OCI-LY3 (cell line): Measurements from ENCODE around the gene GATAD2B.

Experiments used
- H2AFZ ChIP-seq: fragments of 200-600, 300-600 bp; shearing (Covaris generic); 2 replicates; pipeline ENCODE4 v1.6.0; 2014; ENCODE audit warnings: antibody characterized with exemption, low read depth, low read length
- H3K27ac ChIP-seq: fragments of 200-600, 300-600 bp; sonication (generic); 2 replicates; pipeline ENCODE4 v1.5.1; 2014; ENCODE audit warnings: mild to moderate bottlenecking, low read length, moderate library complexity, mixed read lengths
- H3K27me3 ChIP-seq: fragments of 200-600, 300-600 bp; sonication (generic); 2 replicates; pipeline ENCODE4 v1.6.1; 2014; ENCODE audit warnings: low read depth, low read length, mixed read lengths
- H3K36me3 ChIP-seq: fragments of 200-600, 300-600 bp; sonication (generic); replicated peaks from 2 replicates; pipeline ENCODE3; 2014; ENCODE audit warnings: low read depth, low read length, mixed read lengths
- H3K4me1 ChIP-seq: fragments of 300-600, 200-600 bp; sonication (generic); 2 replicates; pipeline ENCODE4 v1.6.1; 2014; ENCODE audit warnings: low read length, mixed read lengths
- H3K4me2 ChIP-seq: fragments of 200-600, 300-600 bp; sonication (generic); 2 replicates; pipeline ENCODE4 v1.6.1; 2014; ENCODE audit warnings: low read length, mixed read lengths
- H3K4me3 ChIP-seq: fragments of 300-600, 200-600 bp; sonication (generic); 2 replicates; pipeline ENCODE4 v1.5.1; 2014; ENCODE audit warnings: antibody characterized with exemption, mild to moderate bottlenecking, low read length, moderate library complexity
- H3K79me2 ChIP-seq: fragments of 300-600, 200-600 bp; shearing (Covaris generic); 2 replicates; pipeline ENCODE4 v1.6.1; 2014; ENCODE audit warnings: mild to moderate bottlenecking, low read length, mixed read lengths
- H3K9ac ChIP-seq: fragments of 300-600, 200-600 bp; shearing (Covaris generic); 2 replicates; pipeline ENCODE4 v1.6.0; 2014; ENCODE audit warnings: mild to moderate bottlenecking, low read length, moderate library complexity
- H3K9me3 ChIP-seq: fragments of 200-600, 300-600 bp; shearing (Covaris generic); 2 replicates; pipeline ENCODE4 v1.6.1; 2014; ENCODE audit warnings: low read length, mixed read lengths; ENCODE audit not compliant: insufficient read depth
- H4K20me1 ChIP-seq: fragments of 200-600, 300-600 bp; sonication (generic); 2 replicates; pipeline ENCODE4 v1.6.1; 2016; ENCODE audit warnings: low read length, mixed read lengths; ENCODE audit not compliant: insufficient read depth
- CTCF ChIP-seq: fragments of 200-600, 300-600 bp; sonication (generic); IDR thresholded peaks from 2 replicates; pipeline ENCODE4 v1.5.1; 2014; ENCODE audit warnings: antibody characterized with exemption, low read length, low read depth
- EZH2phosphoT487 ChIP-seq: fragments of 200-600 bp; shearing (Covaris generic); IDR thresholded peaks from 2 replicates; pipeline ENCODE4 v1.6.1; 2018; ENCODE audit warnings: antibody characterized with exemption, mixed run types, low read depth

Gene GATAD2B

GRCh38 chr1:153777648-153778047 is 145.1 kb downstream of the GATAD2B start:
- H3K27me3 ChIP-seq: no peaks in the 10 kb centered on the region
- H3K4me1 ChIP-seq: peaks cover 9% of the 10 kb centered on the region; the same call in 1 of the 2 replicates
- H3K36me3 ChIP-seq: peaks cover 13% of the 10 kb centered on the region
- no peak overlapping the region for H3K4me3 ChIP-seq
- no peaks in the 10 kb centered on the region for H3K9me3 ChIP-seq
- no peak for TF ChIP-seq EZH2phosphoT487
- no peak for TF ChIP-seq CTCF
- no peak overlapping the region for H3K9ac ChIP-seq
- H4K20me1 ChIP-seq: no peaks in the 10 kb centered on the region
- H3K79me2 ChIP-seq: no peaks in the 10 kb centered on the region
- H3K4me2 ChIP-seq: no peak overlapping the region
- H2AFZ ChIP-seq: no peak overlapping the region
- no peak overlapping the region for H3K27ac ChIP-seq

- Histone ChIP-seq H3K9me3 (no peaks in the 10 kb centered on the region), H4K20me1 (no peaks in the 10 kb centered on the region), H3K4me2 (no peak overlapping the region), H2AFZ (no peak overlapping the region), H3K9ac (no peak overlapping the region), H3K4me3 (no peak overlapping the region), H3K27me3 (no peaks in the 10 kb centered on the region), H3K36me3 (peaks cover 20% of the 10 kb centered on the region), H3K27ac (no peak overlapping the region), H3K4me1 (peaks cover 12% of the 10 kb centered on the region; the same call in 1 of the 2 replicates), H3K79me2 (no peaks in the 10 kb centered on the region)
- TF ChIP-seq CTCF (no peak), EZH2phosphoT487 (no peak)
These were observed 145.9 kb downstream of the GATAD2B start for GRCh38 chr1:153776845-153777370.

- Histone ChIP-seq H3K79me2 (no peaks in the 10 kb centered on the region), H3K9ac (peak overlapping the region; percentile 53; the same call in 1 of the 2 replicates), H3K4me1 (peaks cover 12% of the 10 kb centered on the region; the same call in 1 of the 2 replicates), H3K4me2 (peak overlapping the region; percentile 67), H2AFZ (no peak overlapping the region), H4K20me1 (no peaks in the 10 kb centered on the region), H3K4me3 (peak overlapping the region; percentile 81), H3K36me3 (peaks cover 25% of the 10 kb centered on the region), H3K27ac (no peak overlapping the region), H3K9me3 (no peaks in the 10 kb centered on the region), H3K27me3 (no peaks in the 10 kb centered on the region)
- TF ChIP-seq EZH2phosphoT487: no peak
- TF ChIP-seq CTCF: no peak
These were observed 146.4 kb downstream of the GATAD2B start for GRCh38 chr1:153776352-153776751.

- Histone ChIP-seq H3K9ac (peak overlapping the region; percentile 53), H2AFZ (peak overlapping the region; percentile 52; the same call in 1 of the 2 replicates), H4K20me1 (no peaks in the 10 kb centered on the region), H3K4me1 (peaks cover 12% of the 10 kb centered on the region; the same call in 1 of the 2 replicates), H3K79me2 (no peaks in the 10 kb centered on the region), H3K4me3 (peak overlapping the region; percentile 81), H3K9me3 (no peaks in the 10 kb centered on the region), H3K4me2 (peak overlapping the region; percentile 67), H3K27me3 (no peaks in the 10 kb centered on the region), H3K27ac (no peak overlapping the region), H3K36me3 (peaks cover 31% of the 10 kb centered on the region)
- no peak for TF ChIP-seq EZH2phosphoT487
These were observed 147.1 kb downstream of the GATAD2B start for GRCh38 chr1:153775458-153776327.
